Activated gamma-delta T cell treated with Interleukin-2 at 50 U/mL for 16 hours (primary cell): ENCODE measurements around the gene COL17A1.
A peak's percentile ranks its signal among the peaks of the same experiment; 100 is the strongest.

Source experiments
- DNase-seq: peaks from one replicate; pipeline ENCODE4 v3.0.0-alpha.2; 2020

COL17A1 gene

GRCh38 chr10:104029521-104029860 is 56.2 kb downstream of the COL17A1 start:
- DNase-seq = no peak

GRCh38 chr10:104028823-104029520 is 56.7 kb downstream of the COL17A1 start:
- DNase-seq = no peak

GRCh38 chr10:104028146-104028545 is 57.5 kb downstream of the COL17A1 start:
- DNase-seq = no peak

- no peak for DNase-seq
Observed at GRCh38 chr10:104026762-104027161, 58.9 kb downstream of the COL17A1 start.

GRCh38 chr10:104025524-104025923 is 60.2 kb downstream of the COL17A1 start:
- no peak for DNase-seq

- DNase-seq = no peak
Observed at GRCh38 chr10:104022026-104022425, 63.7 kb downstream of the COL17A1 start.

- DNase-seq = no peak
Observed at GRCh38 chr10:104021246-104021645, 64.4 kb downstream of the COL17A1 start.

GRCh38 chr10:104020020-104020419 is 65.7 kb downstream of the COL17A1 start:
- no peak for DNase-seq

GRCh38 chr10:104018471-104018870 is 67.2 kb downstream of the COL17A1 start:
- DNase-seq = no peak

GRCh38 chr10:104016661-104017060 is 69.0 kb downstream of the COL17A1 start:
- DNase-seq = no peak

- DNase-seq = no peak
Observed at GRCh38 chr10:104014176-104014575, 71.5 kb downstream of the COL17A1 start.

GRCh38 chr10:104013489-104013888 is 72.2 kb downstream of the COL17A1 start:
- DNase-seq = no peak

GRCh38 chr10:104011904-104012303 is 73.8 kb downstream of the COL17A1 start:
- no peak for DNase-seq

GRCh38 chr10:104005172-104005863 is 80.4 kb downstream of the COL17A1 start:
- DNase-seq = no peak

- DNase-seq = no peak
Observed at GRCh38 chr10:104002911-104003310, 82.8 kb downstream of the COL17A1 start.

- DNase-seq = no peak
Observed at GRCh38 chr10:103998805-103999204, 86.9 kb downstream of the COL17A1 start.

- no peak for DNase-seq
Observed at GRCh38 chr10:103995134-103995533, 90.5 kb downstream of the COL17A1 start.

- no peak for DNase-seq
Observed at GRCh38 chr10:103991393-103992128, 94.1 kb downstream of the COL17A1 start.

GRCh38 chr10:103990531-103990930 is 95.1 kb downstream of the COL17A1 start:
- no peak for DNase-seq

GRCh38 chr10:103990121-103990520 is 95.6 kb downstream of the COL17A1 start:
- DNase-seq = no peak

GRCh38 chr10:103986360-103986759 is 99.3 kb downstream of the COL17A1 start:
- DNase-seq = peak; percentile 15

GRCh38 chr10:103985726-103986125 is 100.0 kb downstream of the COL17A1 start:
- no peak for DNase-seq

- DNase-seq = no peak
Observed at GRCh38 chr10:103983367-103983911, 102.2 kb downstream of the COL17A1 start.

- DNase-seq = no peak
Observed at GRCh38 chr10:103982639-103983038, 103.0 kb downstream of the COL17A1 start.
